HCT116 (cell line): Measurements from ENCODE around the gene YTHDF1. TPM values are rescaled to one million over a fixed set of nuclear protein-coding genes. Genes with fewer than 3 reads are reported as not detected.

Source experiments
- ATAC-seq: fragments of 200-7000 bp; cut with Tn5 transposase; 2 replicates; pipeline ENCODE4 v1.9.1; 2020; ENCODE audit warnings: mild to moderate bottlenecking, moderate library complexity
- BruUV-seq: library from RNA; stranded (reverse); fragments of 400-500 nt; replicated peaks from 2 replicates; lab custom pipeline; 2021; lab: Mats Ljungman, UMichigan
- CTCF ChIA-PET: fragments of 300-600 bp; sonication (Branson Sonifier 250); formaldehyde crosslinking; loops from one replicate; lab custom pipeline; 2021; ENCODE audit warnings: antibody characterized with exemption; lab: Charles Lee
- POLR2A ChIA-PET: fragments of 300-600, 350-600 bp; sonication (Branson Sonifier 250); formaldehyde crosslinking; loops from one replicate; lab custom pipeline; 2021; ENCODE audit warnings: antibody characterized with exemption; lab: Charles Lee
- RAD21 ChIA-PET, 2 experiments: fragments of 300-600 bp; sonication (Branson Sonifier 250); formaldehyde crosslinking; loops; one replicate each; lab custom pipeline; 2023; ENCODE audit warnings: low total read pairs in 2 of 2; ENCODE audit not compliant: uncharacterized antibody in 2 of 2, unreplicated experiment in 2 of 2, low non-redundant PET in 1 of 2; lab: Charles Lee
- DNase-seq: peaks from one replicate; pipeline ENCODE4 v3.0.0-alpha.2; 2010; ENCODE audit warnings: low read depth, low spot score
- H2AFZ ChIP-seq: fragments of 200-600 bp; shearing (Covaris generic), sonication (generic); 2 replicates; pipeline ENCODE4 v1.6.1; 2017; ENCODE audit warnings: low read depth, mixed run types, mixed read lengths, antibody characterized with exemption, low read length; ENCODE audit not compliant: poor library complexity, severe bottlenecking
- H3K27ac ChIP-seq: 2 replicates; pipeline ENCODE4 v1.5.1; 2012; ENCODE audit warnings: low read depth, low read length
- H3K27me3 ChIP-seq: fragments of 200-600 bp; sonication (generic); 2 replicates; pipeline ENCODE4 v1.6.1; 2016; ENCODE audit warnings: mixed run types, low read length, mixed read lengths; ENCODE audit not compliant: insufficient read depth
- H3K36me3 ChIP-seq, 2 experiments: fragments of 200-500 bp in 1 of 2; fragments of 200-600 bp in 1 of 2; sonication (Bioruptor generic) in 1 of 2; sonication (generic) in 1 of 2; 2 replicates each; pipeline versions ENCODE4 v1.5.1 to v1.6.1; 2014 to 2016; ENCODE audit warnings: low read length in 2 of 2, inconsistent platforms in 1 of 2, mixed read lengths in 1 of 2, mixed run types in 1 of 2; ENCODE audit not compliant: insufficient read depth in 2 of 2, control insufficient read depth in 1 of 2
- H3K4me1 ChIP-seq, 2 experiments: fragments of 200-600 bp in 1 of 2; sonication (generic) in 1 of 2; 2 replicates each; pipeline versions ENCODE4 v1.5.1 to v1.6.1; 2012 to 2017; ENCODE audit warnings: low read length in 2 of 2, inconsistent platforms in 1 of 2, mild to moderate bottlenecking in 1 of 2, mixed read lengths in 1 of 2, mixed run types in 1 of 2, moderate library complexity in 1 of 2; ENCODE audit not compliant: insufficient read depth in 2 of 2, control insufficient read depth in 1 of 2
- H3K4me2 ChIP-seq: fragments of 200-600 bp; sonication (generic); 2 replicates; pipeline ENCODE4 v1.6.1; 2017; ENCODE audit warnings: mixed run types, low read length, mixed read lengths
- H3K4me3 ChIP-seq, 2 experiments: fragments of 200-600 bp in 1 of 2; sonication (generic) in 1 of 2; replicated peaks in 1 of 2; 2 replicates each; pipeline ENCODE4 v1.5.1; 2011 to 2016; ENCODE audit warnings: low read length in 2 of 2, control low read depth in 1 of 2, low read depth in 1 of 2, mild to moderate bottlenecking in 1 of 2, mixed read lengths in 1 of 2, mixed run types in 1 of 2
- H3K79me2 ChIP-seq: fragments of 200-600 bp; sonication (generic); 2 replicates; pipeline ENCODE4 v1.6.1; 2017; ENCODE audit warnings: mild to moderate bottlenecking, mixed run types, low read length, moderate library complexity, mixed read lengths; ENCODE audit not compliant: insufficient read depth
- H3K9ac ChIP-seq: fragments of 200-600 bp; sonication (generic); 2 replicates; pipeline ENCODE4 v1.6.1; 2016; ENCODE audit warnings: low read length, mixed read lengths
- H3K9me2 ChIP-seq: fragments of 200-600 bp; sonication (generic), shearing (Covaris generic); 2 replicates; pipeline ENCODE4 v1.6.1; 2017; ENCODE audit warnings: mixed run types, mild to moderate bottlenecking, moderate library complexity; ENCODE audit not compliant: insufficient read depth
- H3K9me3 ChIP-seq, 2 experiments: fragments of 200-500 bp in 1 of 2; fragments of 200-600 bp in 1 of 2; sonication (Bioruptor generic) in 1 of 2; sonication (generic) in 1 of 2; 2 replicates each; pipeline ENCODE4 v1.6.1; 2014 to 2017; ENCODE audit warnings: low read length in 2 of 2, mixed read lengths in 2 of 2, inconsistent platforms in 1 of 2, low read depth in 1 of 2, mild to moderate bottlenecking in 1 of 2, mixed run types in 1 of 2, moderate library complexity in 1 of 2; ENCODE audit not compliant: control insufficient read depth in 1 of 2, insufficient read depth in 1 of 2
- H4K20me1 ChIP-seq: fragments of 200-600 bp; sonication (generic), shearing (Covaris generic); 2 replicates; pipeline ENCODE4 v1.6.1; 2017; ENCODE audit warnings: mixed run types, mild to moderate bottlenecking, moderate library complexity; ENCODE audit not compliant: insufficient read depth
- ATF3 ChIP-seq: IDR thresholded peaks from 2 replicates; pipeline ENCODE4 v1.6.1; 2012
- CEBPB ChIP-seq: IDR thresholded peaks from 2 replicates; pipeline ENCODE4 v1.6.1; 2012; ENCODE audit warnings: low read depth
- CTCF ChIP-seq, 3 experiments: fragments of 200-600 bp in 1 of 3; sonication (generic) in 1 of 3; IDR thresholded peaks in 2 of 3; conservative IDR thresholded peaks in 1 of 3; 2 replicates each; pipeline ENCODE4 v1.5.1; 2012 to 2017; ENCODE audit warnings: low read depth in 2 of 3, low read length in 2 of 3, antibody characterized with exemption in 1 of 3, borderline replicate concordance in 1 of 3, control low read depth in 1 of 3, mild to moderate bottlenecking in 1 of 3, mixed read lengths in 1 of 3, mixed run types in 1 of 3, moderate library complexity in 1 of 3; ENCODE audit not compliant: insufficient read depth in 1 of 3
- EZH2 ChIP-seq: fragments of 200-600 bp; sonication (generic); IDR thresholded peaks from 2 replicates; pipeline ENCODE4 v1.6.1; 2017; ENCODE audit warnings: antibody characterized with exemption, mixed run types
- FOSL1 ChIP-seq: IDR thresholded peaks from 2 replicates; pipeline ENCODE4 v1.6.1; 2012; ENCODE audit warnings: low read depth
- POLR2A ChIP-seq: IDR thresholded peaks from 2 replicates; pipeline ENCODE4 v1.7.0; 2011; ENCODE audit warnings: borderline replicate concordance; ENCODE audit not compliant: insufficient read depth, insufficient read length; ENCODE audit errors: extremely low read depth
- RAD21 ChIP-seq: IDR thresholded peaks from 2 replicates; pipeline ENCODE4 v1.6.1; 2012; ENCODE audit warnings: low read depth, mild to moderate bottlenecking
- REST ChIP-seq: IDR thresholded peaks from 2 replicates; pipeline ENCODE4 v1.6.1; 2012; ENCODE audit warnings: low read depth
- TCF7L2 ChIP-seq: IDR thresholded peaks from 2 replicates; pipeline ENCODE4 v1.7.0; 2011; ENCODE audit warnings: borderline replicate concordance, inconsistent platforms; ENCODE audit not compliant: insufficient read depth, insufficient read length; ENCODE audit errors: extremely low read depth
- ZFX ChIP-seq: fragments of 450-650 bp; IDR thresholded peaks from 2 replicates; pipeline ENCODE4 v1.6.1; 2017
- intact Hi-C: fragments of 100-400 bp; cut with micrococcal nuclease; formaldehyde crosslinking; loops from 2 replicates; pipeline ENCODE4 v1.10.0; 2022
- total RNA-seq: library from RNA; stranded (reverse); gene quantifications from one replicate; pipeline ENCODE4 v1.2.1, GENCODE V29; 2021; ENCODE audit not compliant: unreplicated experiment

The YTHDF1 gene
- total RNA-seq, 1 experiment from 2014 or later = 42.8 TPM

GRCh38 chr20:63254232-63254605 lies 38.3 kb upstream of the YTHDF1 start, which contains the start of gene NKAIN4:
Gene NKAIN4, minus strand, starts transcription at chr20:63254463. Its CDS starts 13 bp downstream, at chr20:63254450.
- Histone ChIP-seq H2AFZ (no peak within 1 kb of the TSS), H3K27me3 (no peaks in the 10 kb centered on the region), H3K9ac (no peak within 1 kb of the TSS), H4K20me1 (no peaks in the 10 kb centered on the region), H3K4me1 (no peaks in the 10 kb centered on the region), H3K4me2 (no peak within 1 kb of the TSS), H3K36me3 (no peaks in the 10 kb centered on the region), H3K9me3 (no peaks in the 10 kb centered on the region), H3K4me3 (no peak within 1 kb of the TSS), H3K9me2 (no peaks in the 10 kb centered on the region)
- ChIA-PET CTCF (interaction anchor here (1.5 kb wide), 1 partner anchor 31 kb away, joined by 4 read pairs; no protein-coding TSS in a partner anchor), POLR2A (interaction anchor here (1.8 kb wide), 1 partner anchor 31 kb away, joined by 5 read pairs; no protein-coding TSS in a partner anchor)
- intact Hi-C loops = no loop called here
- DNase-seq (no peak), ATAC-seq (no peak)
- BruUV-seq = no TSS peak
- no peak for TF ChIP-seq CEBPB
- TF ChIP-seq ZFX = no peak
- TF ChIP-seq FOSL1 = no peak
- TF ChIP-seq ATF3 = no peak
- no peak for TF ChIP-seq EZH2
- no peak for TF ChIP-seq REST
- no peak for TF ChIP-seq TCF7L2
- TF ChIP-seq POLR2A = no peak
- no peak for TF ChIP-seq CTCF (IDR thresholded peaks at IDR 0.05 in 2 of 3, conservative IDR thresholded peaks at IDR 0.05 in 1 of 3; ENCODE audit: borderline replicate concordance in 1 of 3, insufficient read depth in 1 of 3, low read depth in 2 of 3, low read length in 2 of 3)
- TF ChIP-seq RAD21 = no peak
- TF ChIP-seq, all 23 proteins: peak for 0
- no peaks in the 10 kb centered on the region for H3K79me2 ChIP-seq
- RAD21 ChIA-PET = no interaction called here
- no peak within 1 kb of the TSS for H3K27ac ChIP-seq
